GM12878 (cell line): Measurements from ENCODE around the gene UMAD1. TPM values are rescaled to one million over a fixed set of nuclear protein-coding genes. Genes with fewer than 3 reads are reported as not detected.

Experiments used
- ASH2L ChIP-seq: fragments of 300-600, 200-600 bp; sonication (generic); IDR thresholded peaks from 2 replicates; pipeline ENCODE4 v1.6.1; 2017; ENCODE audit warnings: low read depth, mild to moderate bottlenecking, borderline replicate concordance
- CREM ChIP-seq: IDR thresholded peaks from 2 replicates; pipeline ENCODE4 v1.6.1; 2014; ENCODE audit warnings: antibody characterized with exemption, low read depth
- FOXM1 ChIP-seq: IDR thresholded peaks from 2 replicates; pipeline ENCODE4 v1.6.1; 2012; ENCODE audit warnings: low read depth, mild to moderate bottlenecking, inconsistent platforms, low read length, moderate library complexity
- GABPA ChIP-seq: IDR thresholded peaks from 2 replicates; pipeline ENCODE4 v1.6.1; 2014; ENCODE audit warnings: antibody characterized with exemption, low read depth, mild to moderate bottlenecking, inconsistent platforms
- HSF1 ChIP-seq: fragments of 150-350 bp; IDR thresholded peaks from 2 replicates; pipeline ENCODE4 v1.6.1; 2014; ENCODE audit warnings: mild to moderate bottlenecking, low read depth, low read length
- MAX ChIP-seq: IDR thresholded peaks from 2 replicates; pipeline ENCODE4 v1.6.1; 2012; ENCODE audit warnings: low read depth, low read length, improper control_type of control experiment
- MYC ChIP-seq: IDR thresholded peaks from 2 replicates; pipeline ENCODE4 v1.6.1; 2011; ENCODE audit warnings: mild to moderate bottlenecking, low read length, moderate library complexity, inconsistent platforms; ENCODE audit not compliant: insufficient read depth, insufficient replicate concordance, insufficient read length, severe bottlenecking
- NFIC ChIP-seq: IDR thresholded peaks from 2 replicates; pipeline ENCODE4 v1.6.1; 2012; ENCODE audit warnings: low read depth, mild to moderate bottlenecking, inconsistent platforms, low read length, moderate library complexity
- NFXL1 ChIP-seq: fragments of 450-650 bp; IDR thresholded peaks from 2 replicates; pipeline ENCODE4 v1.6.1; 2017; ENCODE audit warnings: antibody characterized with exemption, mild to moderate bottlenecking, borderline replicate concordance
- PAX5 ChIP-seq: IDR thresholded peaks from 2 replicates; pipeline ENCODE4 v1.6.1; 2011; ENCODE audit warnings: low read depth, low read length, borderline replicate concordance
- RAD51 ChIP-seq: fragments of 450-650 bp; IDR thresholded peaks from 2 replicates; pipeline ENCODE4 v1.6.1; 2016; ENCODE audit warnings: moderate library complexity, mild to moderate bottlenecking, inconsistent platforms
- SMAD5 ChIP-seq: IDR thresholded peaks from 2 replicates; pipeline ENCODE4 v1.6.1; 2016; ENCODE audit warnings: antibody characterized with exemption, low read depth
- ZNF592 ChIP-seq: fragments of 450-650 bp; IDR thresholded peaks from 2 replicates; pipeline ENCODE4 v1.6.1; 2017; ENCODE audit warnings: mild to moderate bottlenecking, moderate library complexity
- polyA plus RNA-seq, 11 experiments: library from polyadenylated mRNA; depleted of rRNA in 4 of 11; unstranded in 6 of 11; stranded (reverse) in 5 of 11; fragments of >200 nt; fragmentation: Nextera tagmentation in 4 of 11; fragmentation: Illumina TruSeq in 1 of 11; extraction: Ambion mirVana in 4 of 11; extraction: Trizol in 1 of 11; gene quantifications; 1 replicate in 1 of 11; 2 replicates in 10 of 11; pipeline versions ENCODE4 v1.2.1 to v1.2.3, GENCODE V29; 2011 to 2016; ENCODE audit warnings: inconsistent platforms in 2 of 11, missing spikeins in 2 of 11, low read depth in 1 of 11
- small RNA-seq: library from RNA; depleted of rRNA; stranded (forward); fragments of <200 nt; gene quantifications from one replicate; pipeline ENCODE3, GENCODE V24; 2014
- total RNA-seq, 4 experiments: library from RNA; depleted of rRNA in 3 of 4; stranded (reverse); fragments of >200 nt in 3 of 4; fragmentation: Illumina TruSeq in 1 of 4; extraction: Trizol in 1 of 4; gene quantifications; 2 replicates each; pipeline versions ENCODE4 v1.2.1 to v1.2.3, GENCODE V29; 2013 to 2021
- TF ChIP-seq, protein P1 (sequence below): fragments of 450-650 bp; IDR thresholded peaks from 2 replicates; pipeline ENCODE4 v1.6.1; 2018; ENCODE audit warnings: borderline replicate concordance, mild to moderate bottlenecking; ENCODE audit not compliant: partially characterized antibody

UMAD1 gene
- total and polyA plus RNA-seq, 10 of the 15 experiments (the other 5 are each of a cell fraction or from before 2014, with no cell fraction given) = 6.0 to 28.6 (median 9.3) TPM

DNA sequence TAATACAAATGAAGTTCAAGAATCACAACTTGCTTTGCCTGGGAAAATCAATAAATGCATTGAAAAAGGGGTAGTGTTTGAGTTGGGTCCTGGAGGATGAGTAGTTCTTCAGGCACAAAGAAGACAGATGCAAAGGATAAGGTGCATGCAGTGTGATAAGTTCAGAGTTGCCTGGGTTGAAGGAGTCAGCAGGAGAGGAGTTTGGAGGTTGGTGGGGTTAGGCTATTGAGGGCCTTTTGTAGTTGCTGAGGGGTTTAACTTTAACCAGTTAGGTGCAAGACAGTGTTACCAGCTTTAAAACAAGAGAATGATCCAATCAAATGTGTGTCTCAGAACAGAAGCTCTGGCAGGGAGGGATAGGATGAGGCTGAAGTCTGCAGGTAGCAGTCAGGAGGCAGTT, 283.8 kb downstream of the UMAD1 start (continued):
- TF ChIP-seq ZNF592 (no peak), FOXM1 (no peak), MYC (no peak), HSF1 (no peak), PAX5 (no peak), NFXL1 (no peak), SMAD5 (no peak), GABPA (no peak), ASH2L (no peak), RAD51 (no peak), CREM (no peak), NFIC (no peak), MAX (no peak)
- TF ChIP-seq, protein P1, sequence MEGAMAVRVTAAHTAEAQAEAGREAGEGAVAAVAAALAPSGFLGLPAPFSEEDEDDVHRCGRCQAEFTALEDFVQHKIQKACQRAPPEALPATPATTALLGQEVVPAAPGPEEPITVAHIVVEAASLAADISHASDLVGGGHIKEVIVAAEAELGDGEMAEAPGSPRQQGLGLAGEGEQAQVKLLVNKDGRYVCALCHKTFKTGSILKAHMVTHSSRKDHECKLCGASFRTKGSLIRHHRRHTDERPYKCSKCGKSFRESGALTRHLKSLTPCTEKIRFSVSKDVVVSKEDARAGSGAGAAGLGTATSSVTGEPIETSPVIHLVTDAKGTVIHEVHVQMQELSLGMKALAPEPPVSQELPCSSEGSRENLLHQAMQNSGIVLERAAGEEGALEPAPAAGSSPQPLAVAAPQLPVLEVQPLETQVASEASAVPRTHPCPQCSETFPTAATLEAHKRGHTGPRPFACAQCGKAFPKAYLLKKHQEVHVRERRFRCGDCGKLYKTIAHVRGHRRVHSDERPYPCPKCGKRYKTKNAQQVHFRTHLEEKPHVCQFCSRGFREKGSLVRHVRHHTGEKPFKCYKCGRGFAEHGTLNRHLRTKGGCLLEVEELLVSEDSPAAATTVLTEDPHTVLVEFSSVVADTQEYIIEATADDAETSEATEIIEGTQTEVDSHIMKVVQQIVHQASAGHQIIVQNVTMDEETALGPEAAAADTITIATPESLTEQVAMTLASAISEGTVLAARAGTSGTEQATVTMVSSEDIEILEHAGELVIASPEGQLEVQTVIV = no peak
- TF ChIP-seq, all 136 proteins: peak for 0

Small RNAs within 50 kb of the gene (small RNA-seq; reads per million reads assigned to genes)
- not detected for gene RNU6-534P

Other genes starting within 250 kb of the UMAD1 start
- not detected in 2 replicates for gene COL28A1, start 104.9 kb upstream of the UMAD1 start, total RNA-seq (2014; rRNA removed)
- gene COL28A1, start 104.9 kb upstream of the UMAD1 start, total RNA-seq (2014; rRNA removed; fragmentation: Illumina TruSeq; extraction: Trizol) = 0.05 TPM in 1 of 2 replicates, not detected in the other
- gene COL28A1, start 104.9 kb upstream of the UMAD1 start, total RNA-seq (2021) = not detected in 2 replicates
- gene COL28A1, start 104.9 kb upstream of the UMAD1 start, polyA plus RNA-seq (2011; rRNA removed) = 0.05 and 0.06 TPM in 2 replicates
- gene COL28A1, start 104.9 kb upstream of the UMAD1 start, polyA plus RNA-seq (2014; fragmentation: Illumina TruSeq; extraction: Trizol) = not detected in 2 replicates
- not detected for gene COL28A1, start 104.9 kb upstream of the UMAD1 start, polyA plus RNA-seq (2014; fragmentation: Nextera tagmentation; extraction: Ambion mirVana)
- gene COL28A1, start 104.9 kb upstream of the UMAD1 start, polyA plus RNA-seq (2014; rRNA removed) = 0.22 TPM in 1 of 2 replicates, not detected in the other
- not detected for gene COL28A1, start 104.9 kb upstream of the UMAD1 start, polyA plus RNA-seq (2016; fragmentation: Nextera tagmentation; extraction: Ambion mirVana)
- 59.7 and 66.3 TPM in 2 replicates for gene MIOS, start 73.9 kb upstream of the UMAD1 start, total RNA-seq (2014; rRNA removed)
- 57.4 and 60.5 TPM in 2 replicates for gene MIOS, start 73.9 kb upstream of the UMAD1 start, total RNA-seq (2014; rRNA removed; fragmentation: Illumina TruSeq; extraction: Trizol)
- 54.7 and 56.8 TPM in 2 replicates for gene MIOS, start 73.9 kb upstream of the UMAD1 start, total RNA-seq (2021)
- gene MIOS, start 73.9 kb upstream of the UMAD1 start, polyA plus RNA-seq (2011; rRNA removed) = 94.9 and 153 TPM in 2 replicates
- gene MIOS, start 73.9 kb upstream of the UMAD1 start, polyA plus RNA-seq (2014; fragmentation: Illumina TruSeq; extraction: Trizol) = 41.7 and 59.1 TPM in 2 replicates
- 10 to 100 TPM; 13.1 to 18.7 TPM for gene MIOS, start 73.9 kb upstream of the UMAD1 start, polyA plus RNA-seq (2014; fragmentation: Nextera tagmentation; extraction: Ambion mirVana)
- 32.6 and 44.7 TPM in 2 replicates for gene MIOS, start 73.9 kb upstream of the UMAD1 start, polyA plus RNA-seq (2014; rRNA removed)
- 10 to 100 TPM; 52.5 to 55.8 TPM for gene MIOS, start 73.9 kb upstream of the UMAD1 start, polyA plus RNA-seq (2016; fragmentation: Nextera tagmentation; extraction: Ambion mirVana)
- 60.2 and 75.9 TPM in 2 replicates for gene RPA3, start 77.9 kb downstream of the UMAD1 start, total RNA-seq (2014; rRNA removed)
- 101 and 105 TPM in 2 replicates for gene RPA3, start 77.9 kb downstream of the UMAD1 start, total RNA-seq (2014; rRNA removed; fragmentation: Illumina TruSeq; extraction: Trizol)
- 92.5 and 101 TPM in 2 replicates for gene RPA3, start 77.9 kb downstream of the UMAD1 start, total RNA-seq (2021)
- 118 and 212 TPM in 2 replicates for gene RPA3, start 77.9 kb downstream of the UMAD1 start, polyA plus RNA-seq (2011; rRNA removed)
- gene RPA3, start 77.9 kb downstream of the UMAD1 start, polyA plus RNA-seq (2014; fragmentation: Illumina TruSeq; extraction: Trizol) = 97.1 and 98.1 TPM in 2 replicates
- 100 to 1,000 TPM; 304 to 317 TPM for gene RPA3, start 77.9 kb downstream of the UMAD1 start, polyA plus RNA-seq (2014; fragmentation: Nextera tagmentation; extraction: Ambion mirVana)
- gene RPA3, start 77.9 kb downstream of the UMAD1 start, polyA plus RNA-seq (2014; rRNA removed) = 58.1 and 74.0 TPM in 2 replicates
- 100 to 1,000 TPM; 331 to 343 TPM for gene RPA3, start 77.9 kb downstream of the UMAD1 start, polyA plus RNA-seq (2016; fragmentation: Nextera tagmentation; extraction: Ambion mirVana)